Activated gamma-delta T cell treated with anti-CD3 and anti-CD28 coated beads, Interleukin-2, amount 50 U/mL, for 16 hours (primary cell): ENCODE data around the gene PRELID2.
"Not testable (repeated sequence)": the region's sequence is repeated elsewhere in the genome, so short reads cannot be mapped to it uniquely, and the experiment has no call there.

Experiments
- DNase-seq: peaks from one replicate; pipeline ENCODE4 v3.0.0-alpha.2; 2020; ENCODE audit warnings: low read depth

PRELID2 gene

DNA sequence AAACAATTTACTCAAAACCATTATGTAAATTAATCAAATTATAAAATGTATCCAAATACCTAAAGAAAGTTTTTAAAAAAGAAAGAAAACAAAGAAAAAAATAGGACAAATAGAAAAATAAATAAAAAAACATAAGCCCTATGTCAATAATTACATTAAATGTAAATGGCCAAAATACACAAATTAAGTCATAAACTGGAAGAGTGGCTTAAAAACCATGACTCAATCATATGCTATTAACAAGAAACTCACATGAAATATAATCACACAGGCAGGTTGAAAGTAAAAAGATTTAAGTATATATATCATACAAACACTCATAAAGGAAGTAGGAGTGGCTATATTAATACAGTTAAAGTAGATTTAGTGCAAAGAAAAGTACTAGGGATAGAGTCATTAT is 95.3 kb downstream of the PRELID2 start:
- DNase-seq: no peak

- no peak for DNase-seq
These were observed 96.9 kb downstream of the PRELID2 start for GRCh38 chr5:145738227-145738626.

DNA sequence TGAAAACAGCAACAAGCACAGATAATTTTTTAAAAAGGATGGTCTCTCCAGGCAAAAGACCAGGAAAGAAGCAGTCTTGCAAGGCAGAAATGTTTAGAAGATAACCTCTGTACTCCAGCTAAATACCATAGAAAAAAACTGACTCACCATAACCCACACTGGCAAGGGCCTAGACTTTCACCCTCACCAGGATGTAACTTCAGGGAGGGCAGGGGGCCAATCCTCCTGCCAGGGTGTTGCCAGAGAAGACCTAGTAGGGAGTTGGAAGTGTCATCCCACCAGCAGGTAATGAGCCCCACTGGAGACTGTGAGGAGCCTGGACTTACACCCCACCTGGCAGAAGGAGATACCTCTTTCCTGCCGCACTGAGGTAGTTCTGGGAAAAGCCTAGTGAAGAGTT is 97.6 kb downstream of the PRELID2 start:
- no peak for DNase-seq

DNA sequence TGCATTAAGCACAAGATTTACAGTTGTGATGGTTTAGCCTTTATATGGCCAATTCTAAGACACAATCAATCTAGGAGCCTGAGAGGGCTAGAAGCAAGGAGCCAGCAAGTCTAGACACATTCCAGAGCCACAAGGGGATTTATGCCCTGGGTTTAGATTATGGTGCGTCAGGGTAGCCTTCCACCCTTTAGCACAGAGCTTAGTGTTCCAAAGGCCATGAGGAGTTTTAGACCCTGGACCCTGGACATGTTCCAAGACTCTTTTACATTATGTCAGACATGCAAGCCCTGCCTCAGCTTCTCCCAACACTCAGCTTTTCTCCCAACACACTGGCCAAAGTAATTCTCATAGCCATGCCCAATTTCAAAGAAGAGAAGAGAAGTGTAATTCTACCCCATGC is 105.2 kb downstream of the PRELID2 start:
- not testable (repeated sequence) for DNase-seq

DNA sequence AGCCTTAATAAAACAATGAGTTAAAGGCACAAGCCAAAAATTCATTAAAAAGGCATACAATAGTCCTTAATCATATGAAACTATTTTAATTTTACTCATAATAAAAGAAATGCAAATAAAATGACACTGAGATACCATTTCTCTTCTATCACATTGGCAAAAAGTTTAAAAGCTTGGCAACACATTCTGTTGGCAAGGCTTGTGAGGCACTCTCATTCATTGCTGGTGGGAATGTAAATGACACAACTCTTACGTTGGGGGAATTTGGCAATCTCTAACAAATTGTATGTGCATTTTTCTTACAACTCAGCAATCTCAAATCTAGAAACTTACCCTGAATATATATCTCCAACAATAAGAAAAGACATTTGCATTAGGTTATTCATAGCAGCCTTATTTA is 111.6 kb downstream of the PRELID2 start:
- no peak for DNase-seq

DNA sequence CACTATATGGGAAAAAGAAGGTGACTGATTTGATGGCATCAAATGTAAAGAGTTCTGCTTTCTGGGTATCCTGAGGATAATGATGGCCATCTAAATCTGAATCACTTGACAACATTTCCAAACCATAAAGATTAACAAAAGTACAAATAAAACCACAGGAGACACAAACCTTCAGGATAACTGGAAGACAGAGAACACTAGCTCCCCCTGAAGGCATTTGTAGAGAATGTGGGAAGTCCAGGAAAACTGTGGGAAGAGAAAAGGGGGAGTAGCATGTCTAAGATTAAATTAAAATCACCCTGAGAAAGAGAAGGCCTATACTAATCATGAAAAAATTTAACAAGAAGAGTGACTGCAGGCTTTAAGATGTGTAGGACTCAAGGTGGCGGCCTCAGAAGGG is 116.2 kb downstream of the PRELID2 start:
- DNase-seq: no peak

DNA sequence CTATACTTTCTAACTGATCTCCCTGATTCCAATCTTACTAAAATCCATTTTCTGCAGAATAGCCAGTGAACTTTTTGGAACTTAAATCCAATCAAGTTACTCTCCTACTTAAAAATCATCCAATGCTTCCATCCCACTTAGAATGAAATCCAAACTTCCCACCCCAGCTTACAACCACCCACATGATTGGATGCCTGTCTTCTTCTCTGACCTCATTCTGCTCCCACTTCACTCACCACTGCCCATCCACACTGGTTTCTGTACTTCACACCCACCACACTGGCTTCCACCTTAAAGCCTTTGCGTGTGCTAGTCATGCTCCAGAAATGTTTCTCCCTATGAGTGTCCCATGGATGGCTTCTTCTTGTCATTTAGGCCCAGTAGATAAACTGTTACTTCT is 119.7 kb downstream of the PRELID2 start:
- DNase-seq: no peak

GRCh38 chr5:145712245-145712644 is 122.9 kb downstream of the PRELID2 start:
- DNase-seq: no peak

DNA sequence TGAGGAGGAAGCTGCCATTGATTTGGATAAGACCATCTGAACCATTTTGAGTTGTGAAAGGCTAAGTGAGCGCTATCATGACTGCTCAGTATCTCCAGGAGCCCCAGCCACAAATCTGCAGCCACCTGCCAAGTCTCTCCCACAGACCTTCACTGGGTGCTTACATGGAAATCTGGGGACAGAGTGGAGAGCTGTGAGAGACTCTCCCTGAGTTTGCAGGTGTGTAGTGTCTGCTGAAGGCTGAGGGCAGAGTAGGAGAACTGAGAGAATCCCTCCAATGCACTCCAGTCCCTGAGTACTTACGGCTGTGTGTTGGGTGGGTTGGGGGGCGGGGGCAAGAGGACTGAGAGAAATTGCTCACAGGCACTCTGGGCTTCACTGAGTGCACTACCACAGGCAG is 123.7 kb downstream of the PRELID2 start:
- DNase-seq: no peak
